Lower leg skin (tissue), 4 donors: ENCODE results near the gene CTIF. TPM values are rescaled to one million over a fixed set of nuclear protein-coding genes. Genes with fewer than 3 reads are reported as not detected.

Source experiments
- DNase-seq, 2 donors: peaks; one replicate each; pipeline ENCODE4 v3.0.0-alpha.2; 2019; ENCODE audit warnings: low spot score in 2 of 2
- H3K4me3 ChIP-seq: fragments of 200-600 bp; sonication (generic); 2 replicates; pipeline ENCODE4 v1.5.1; 2017; ENCODE audit warnings: mild to moderate bottlenecking, low read depth; ENCODE audit not compliant: poor library complexity, severe bottlenecking
- CTCF ChIP-seq, 3 donors: fragments of 450-650 bp; IDR thresholded peaks; one replicate each; pipeline ENCODE4 v1.5.1; 2016; ENCODE audit warnings: antibody characterized with exemption in 3 of 3, mild to moderate bottlenecking in 3 of 3, moderate library complexity in 2 of 3
- POLR2A ChIP-seq, 2 donors: fragments of 450-650 bp; IDR thresholded peaks; one replicate each; pipeline ENCODE4 v1.6.1; 2016 to 2017; ENCODE audit warnings: antibody characterized with exemption in 2 of 2, mild to moderate bottlenecking in 1 of 2, moderate library complexity in 1 of 2
- WGBS, 2 donors: methylation state at CpG; one replicate each; pipeline ENCODE4 v1.1.5; 2018; 5-methylcytosine and 5-hydroxymethylcytosine counted together
- intact Hi-C: fragments of 100-400 bp; cut with DNase I; formaldehyde crosslinking; loops from one replicate; pipeline ENCODE4 v1.15.0; 2023; ENCODE audit warnings: low total_unique reads
- total RNA-seq, 4 donors: library from RNA; depleted of rRNA; stranded (reverse); fragments of >200 nt; gene quantifications; one replicate each; pipeline ENCODE4 v1.1.0, GENCODE V29; 2016

The CTIF gene
- total RNA-seq, 4 donors from 2014 or later: 22.6 to 44.0 (median 30.2) TPM

- 90 to 93% methylated on average over 9 of the region's 9 CpGs for WGBS, 2 donors
- H3K4me3 ChIP-seq: no peak overlapping the region
- TF ChIP-seq POLR2A (IDR thresholded peaks at IDR 0.05) (no peak), CTCF (IDR thresholded peaks at IDR 0.05) (no peak)
- intact Hi-C loops: no loop called here
- no peak for DNase-seq
These were observed 150.1 kb downstream of the CTIF start for GRCh38 chr18:48688961-48689360.

DNA sequence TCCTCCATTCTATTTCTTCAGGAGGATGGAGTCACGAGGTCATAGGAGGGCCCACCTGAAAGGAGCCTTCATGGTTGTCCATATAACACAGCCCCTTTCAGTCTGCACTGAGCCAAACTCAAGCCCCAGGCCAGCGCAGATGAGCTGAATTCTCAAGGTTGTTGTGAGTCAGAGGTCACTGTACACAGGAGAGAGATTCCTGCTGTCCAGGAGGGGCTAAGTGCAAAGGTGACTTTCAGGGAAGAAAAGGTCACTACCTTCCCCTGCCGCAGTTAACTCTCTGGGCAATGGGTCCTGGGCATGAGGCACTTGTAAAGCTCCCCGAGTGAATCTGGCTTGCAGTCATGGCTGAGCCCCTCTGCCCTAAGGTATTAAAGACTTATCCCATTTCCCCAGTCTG, 150.7 kb downstream of the CTIF start:
- TF ChIP-seq CTCF (IDR thresholded peaks at IDR 0.05) (no peak), POLR2A (IDR thresholded peaks at IDR 0.05) (no peak)
- DNase-seq: no peak
- H3K4me3 ChIP-seq: no peak overlapping the region
- 92 to 96% methylated on average over 4 of the region's 4 CpGs for WGBS, 2 donors
- intact Hi-C loops: no loop called here

DNA sequence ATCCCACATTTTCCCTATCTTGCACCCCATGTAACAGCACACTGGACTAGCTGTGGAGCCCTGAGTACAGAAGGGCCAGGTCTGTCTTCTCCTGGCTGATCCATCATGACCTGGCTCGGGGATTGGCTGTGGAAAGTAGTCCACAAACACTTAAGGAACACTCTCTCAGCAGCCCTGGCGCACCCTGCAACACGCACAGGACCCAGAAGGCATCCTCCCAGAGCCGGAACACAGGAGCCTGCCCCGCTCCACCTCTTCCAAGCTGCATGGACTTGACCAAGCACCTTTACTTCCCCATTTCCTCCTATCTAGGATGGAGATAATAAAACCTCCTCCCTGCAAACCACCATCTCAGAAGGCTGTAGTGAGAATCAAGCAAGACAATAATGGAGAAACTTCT, 151.7 kb downstream of the CTIF start:
- TF ChIP-seq CTCF (IDR thresholded peaks at IDR 0.05): no peak
- TF ChIP-seq POLR2A (IDR thresholded peaks at IDR 0.05): no peak
- no peak for DNase-seq
- 91 to 96% methylated on average over 5 of the region's 5 CpGs for WGBS, 2 donors
- H3K4me3 ChIP-seq: no peak overlapping the region
- intact Hi-C loops: no loop called here

DNA sequence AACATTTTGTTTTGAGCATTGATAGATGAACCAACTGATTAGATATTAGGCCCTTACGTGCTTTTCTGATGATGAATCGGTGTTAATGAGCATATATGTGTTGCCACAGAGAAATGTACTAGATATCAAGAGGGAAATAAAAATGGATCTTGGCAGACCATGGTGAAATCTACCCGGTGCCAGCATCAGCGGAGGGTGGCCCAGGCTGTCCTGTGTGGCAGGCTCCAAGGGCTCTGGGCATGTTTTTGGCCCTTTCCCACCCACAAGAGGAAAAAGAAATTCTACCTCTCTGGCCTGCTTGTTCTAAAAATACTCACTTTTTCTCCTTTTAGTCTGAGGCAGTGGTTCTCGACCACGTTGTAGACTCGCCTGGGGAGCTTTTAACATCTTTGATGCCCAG, 154.2 kb downstream of the CTIF start:
- no peak for DNase-seq
- TF ChIP-seq CTCF (IDR thresholded peaks at IDR 0.05) (no peak), POLR2A (IDR thresholded peaks at IDR 0.05) (no peak)
- intact Hi-C loops: no loop called here
- no peak overlapping the region for H3K4me3 ChIP-seq
- WGBS, 2 donors: 91 to 94% methylated on average over 7 of the region's 7 CpGs

DNA sequence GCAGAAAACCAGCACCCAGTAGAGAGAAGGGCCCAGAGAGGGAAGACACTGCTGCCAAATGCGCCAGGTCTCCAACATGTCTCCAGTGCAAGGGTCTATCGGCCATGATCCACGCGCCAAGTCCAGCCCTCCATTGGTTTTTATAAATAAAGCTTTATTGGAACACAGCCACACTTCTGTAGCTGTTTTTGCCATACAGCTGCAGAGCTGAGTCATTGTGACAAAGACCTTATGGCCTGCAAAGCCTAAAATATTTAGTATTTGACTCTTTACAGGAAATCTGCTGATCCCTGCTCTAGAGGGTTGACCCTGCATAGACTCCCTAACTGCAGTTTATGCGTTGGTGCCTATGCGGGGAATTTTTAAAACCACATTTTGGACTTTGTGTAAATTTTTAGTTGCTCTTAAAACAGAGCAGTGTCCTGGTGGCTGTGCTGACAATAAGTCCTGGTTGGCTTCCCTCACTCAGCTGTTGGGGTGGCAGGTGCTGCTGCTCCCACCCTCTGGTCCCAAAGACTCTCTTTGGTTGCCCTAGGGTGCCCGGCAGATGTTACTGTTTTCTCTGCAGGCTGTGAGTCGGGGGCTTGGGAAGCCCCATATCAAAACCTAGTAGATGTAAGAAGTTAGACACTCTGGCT, 154.9 kb downstream of the CTIF start:
- DNase-seq: no peak
- H3K4me3 ChIP-seq: no peak overlapping the region
- WGBS, 2 donors: 88 to 91% methylated on average over 8 of the region's 8 CpGs
- TF ChIP-seq CTCF (IDR thresholded peaks at IDR 0.05): no peak
- no peak for TF ChIP-seq POLR2A (IDR thresholded peaks at IDR 0.05)
- intact Hi-C loops: no loop called here

DNA sequence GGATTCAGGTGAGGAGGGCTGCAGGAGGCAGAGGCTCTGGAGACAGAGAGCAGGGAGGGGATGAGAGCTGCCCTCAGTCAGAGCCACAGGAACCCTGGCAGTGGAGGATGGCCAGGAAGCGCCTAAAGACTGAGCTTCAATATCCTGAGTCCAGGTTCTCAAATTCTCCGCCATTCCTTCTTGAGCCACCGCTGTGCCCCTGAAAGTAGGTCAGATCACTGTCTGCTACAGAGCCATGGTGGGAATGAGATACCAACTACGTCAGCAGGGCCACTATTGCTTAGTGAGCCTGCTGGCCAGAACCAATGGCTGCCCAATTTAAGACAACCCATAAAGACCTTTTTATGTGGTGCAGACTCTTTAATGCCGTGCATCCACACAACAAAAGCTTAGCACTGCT, 155.5 kb downstream of the CTIF start:
- DNase-seq: no peak
- intact Hi-C loops: no loop called here
- TF ChIP-seq POLR2A (IDR thresholded peaks at IDR 0.05) (no peak), CTCF (IDR thresholded peaks at IDR 0.05) (no peak)
- H3K4me3 ChIP-seq: no peak overlapping the region
- 91 to 92% methylated on average over 5 of the region's 5 CpGs for WGBS, 2 donors
